ENCODE data around the gene CIC.
"Not testable (repeated sequence)": the region's sequence is repeated elsewhere in the genome, so short reads cannot be mapped to it uniquely, and the experiment has no call there.

CIC gene

DNA sequence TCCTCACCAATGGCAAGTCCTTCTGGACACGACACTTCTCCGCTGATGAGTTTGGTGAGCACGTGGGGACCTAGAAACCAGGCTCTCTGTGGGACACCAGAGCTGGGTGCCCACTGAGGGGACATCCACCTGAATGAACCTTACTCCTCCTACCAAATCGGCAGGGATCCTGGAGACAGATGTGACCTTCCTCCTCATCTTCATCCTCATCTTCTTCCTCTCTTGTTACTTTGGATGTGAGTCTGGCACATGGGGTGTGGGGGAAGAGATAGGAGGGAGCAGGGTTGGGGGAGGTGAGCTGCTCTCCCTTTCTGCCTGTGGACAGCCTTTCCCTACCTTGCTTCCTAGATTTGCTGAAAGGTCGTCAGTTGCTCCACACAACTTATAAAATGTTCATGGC is 46.0 kb downstream of the CIC start:
- DNase-seq: no peak

DNA sequence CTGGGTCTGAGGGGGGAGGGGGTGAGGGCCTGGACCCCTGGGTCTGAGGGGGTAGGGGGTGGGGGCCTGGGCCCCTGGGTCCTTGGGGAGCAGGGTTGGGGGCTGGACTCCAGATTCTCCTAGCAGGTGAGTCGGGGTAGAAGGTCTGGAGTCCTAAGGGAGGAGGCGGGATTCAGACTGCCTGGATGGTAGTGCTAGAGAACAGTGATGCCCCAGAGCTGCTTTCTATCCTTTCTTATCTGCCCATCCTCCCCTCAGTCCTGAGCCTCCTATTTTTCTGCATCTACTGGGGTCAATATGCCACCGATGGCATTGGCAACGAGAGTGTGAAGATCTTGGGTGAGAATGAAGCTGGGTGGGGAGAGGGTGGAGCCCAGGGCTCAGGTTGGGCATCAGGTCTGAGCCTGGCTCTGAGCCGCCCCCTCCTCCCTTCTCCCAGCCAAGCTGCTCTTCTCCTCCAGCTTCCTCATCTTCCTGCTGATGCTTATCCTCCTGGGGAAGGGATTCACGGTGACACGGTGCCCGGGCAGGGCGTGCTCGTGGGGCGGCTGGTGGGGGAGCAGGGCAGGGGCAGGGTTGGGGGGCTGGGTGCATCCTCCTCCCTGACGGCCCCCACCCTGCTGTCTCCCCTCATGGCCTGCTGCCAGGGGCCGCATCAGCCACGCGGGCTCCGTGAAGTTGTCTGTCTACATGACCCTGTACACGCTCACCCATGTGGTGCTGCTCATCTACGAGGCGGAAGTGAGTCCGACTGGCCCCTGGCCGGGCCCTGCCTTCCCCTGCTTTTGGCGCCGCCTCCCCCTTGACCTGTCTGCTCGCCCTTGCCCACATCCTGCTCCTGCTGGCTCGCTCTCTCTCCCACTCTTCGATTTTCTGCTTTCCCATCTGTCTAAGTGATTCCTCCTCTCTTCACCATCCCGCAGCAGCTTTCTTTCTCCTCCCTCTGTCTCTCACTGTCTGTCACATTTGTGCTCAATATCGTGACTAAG is 47.5 kb downstream of the CIC start:
- DNase-seq: no peak

DNA sequence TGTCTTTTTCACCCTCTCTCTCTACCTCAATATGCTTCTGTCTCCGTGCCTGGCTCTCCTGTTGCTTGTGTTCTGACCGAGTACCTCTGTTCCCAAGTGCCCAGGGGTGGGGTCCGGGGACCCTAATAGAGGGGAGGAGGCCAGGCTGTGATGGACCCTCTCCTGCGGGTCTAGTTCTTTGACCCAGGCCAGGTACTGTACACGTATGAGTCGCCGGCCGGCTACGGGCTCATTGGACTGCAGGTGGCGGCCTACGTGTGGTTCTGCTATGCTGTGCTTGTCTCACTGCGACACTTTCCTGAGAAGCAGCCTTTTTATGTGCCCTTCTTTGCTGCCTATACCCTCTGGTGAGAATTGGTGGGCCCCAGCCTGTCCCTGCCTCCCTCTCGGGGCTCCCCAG is 48.5 kb downstream of the CIC start:
- DNase-seq: no peak

DNA sequence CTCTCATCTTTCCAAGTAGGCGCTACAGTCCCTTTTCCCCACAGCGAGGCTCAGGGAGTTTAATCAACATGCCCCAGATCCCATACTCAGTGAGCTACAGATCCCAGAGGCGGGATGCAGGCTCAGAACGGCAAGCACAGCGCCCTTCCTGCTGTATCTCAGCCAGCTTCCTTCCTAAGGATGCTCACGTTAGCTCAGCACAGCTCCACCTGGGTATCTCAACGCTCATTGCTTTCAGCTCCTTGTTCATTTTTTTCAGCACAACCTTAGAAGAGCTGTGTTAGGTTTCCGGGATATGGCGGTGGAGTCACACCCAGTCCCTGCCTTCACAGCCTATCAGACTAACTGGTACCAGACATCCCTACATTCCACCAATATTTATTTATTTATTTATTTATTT is 53.3 kb downstream of the CIC start:
- no peak for DNase-seq

DNA sequence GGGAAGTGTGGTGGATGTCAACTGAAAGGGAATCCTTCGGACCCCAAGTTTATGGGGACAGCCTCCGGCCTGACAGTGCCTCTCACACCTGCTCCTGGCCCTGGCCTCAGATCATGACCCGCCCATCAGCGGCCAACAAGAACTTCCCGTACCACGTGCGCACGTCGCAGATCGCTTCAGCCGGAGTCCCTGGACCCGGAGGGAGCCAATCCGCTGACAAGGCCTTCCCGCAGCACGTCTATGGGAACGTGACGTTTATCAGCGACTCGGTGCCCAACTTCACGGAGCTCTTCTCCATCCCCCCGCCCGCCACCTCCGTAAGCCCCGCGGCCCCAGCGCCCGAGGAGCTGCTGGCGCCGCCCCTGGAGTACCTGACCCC is 54.4 kb downstream of the CIC start:
- DNase-seq: no peak

DNA sequence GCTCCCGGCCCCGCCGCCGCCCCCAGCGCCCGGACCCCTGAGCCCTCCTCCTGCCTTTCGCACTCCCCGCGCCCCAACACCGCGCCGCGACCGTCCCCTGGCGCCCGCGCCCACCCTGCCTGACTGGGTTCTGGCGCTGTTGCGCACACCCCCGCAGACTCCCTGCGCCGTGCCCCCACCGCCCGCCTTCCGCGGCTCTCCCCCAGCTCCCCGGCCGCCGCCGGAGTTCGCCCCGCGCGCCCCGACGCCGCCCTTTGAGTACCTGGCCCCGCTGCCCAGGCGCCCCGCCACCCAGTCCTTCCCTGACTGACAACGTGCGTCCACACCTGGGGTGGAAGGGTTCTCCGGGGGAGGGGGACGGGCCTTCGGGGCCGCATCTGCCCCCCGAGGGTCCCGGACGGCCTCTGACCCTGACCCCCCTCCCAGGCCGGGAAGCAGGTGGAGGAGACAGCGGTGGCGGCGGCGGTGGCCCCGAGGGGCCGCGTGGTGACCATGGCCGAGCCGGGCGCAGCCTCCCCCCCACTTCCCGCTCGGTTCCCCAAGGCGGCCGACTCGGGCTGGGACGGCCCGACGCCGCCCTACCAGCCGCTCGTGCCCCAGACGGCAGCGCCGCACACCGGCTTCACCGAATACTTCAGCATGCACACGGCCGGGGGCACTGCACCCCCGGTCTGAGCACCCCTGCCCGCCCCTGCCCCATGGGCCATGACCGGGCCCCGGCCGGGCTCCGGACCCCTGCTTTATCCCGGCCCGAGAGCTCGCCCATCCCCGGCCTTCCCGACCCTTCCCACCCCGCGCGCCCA is 55.0 kb downstream of the CIC start:
- peak in 3 of 6 experiments; percentile 9 to 30 (median 18) for DNase-seq

DNA sequence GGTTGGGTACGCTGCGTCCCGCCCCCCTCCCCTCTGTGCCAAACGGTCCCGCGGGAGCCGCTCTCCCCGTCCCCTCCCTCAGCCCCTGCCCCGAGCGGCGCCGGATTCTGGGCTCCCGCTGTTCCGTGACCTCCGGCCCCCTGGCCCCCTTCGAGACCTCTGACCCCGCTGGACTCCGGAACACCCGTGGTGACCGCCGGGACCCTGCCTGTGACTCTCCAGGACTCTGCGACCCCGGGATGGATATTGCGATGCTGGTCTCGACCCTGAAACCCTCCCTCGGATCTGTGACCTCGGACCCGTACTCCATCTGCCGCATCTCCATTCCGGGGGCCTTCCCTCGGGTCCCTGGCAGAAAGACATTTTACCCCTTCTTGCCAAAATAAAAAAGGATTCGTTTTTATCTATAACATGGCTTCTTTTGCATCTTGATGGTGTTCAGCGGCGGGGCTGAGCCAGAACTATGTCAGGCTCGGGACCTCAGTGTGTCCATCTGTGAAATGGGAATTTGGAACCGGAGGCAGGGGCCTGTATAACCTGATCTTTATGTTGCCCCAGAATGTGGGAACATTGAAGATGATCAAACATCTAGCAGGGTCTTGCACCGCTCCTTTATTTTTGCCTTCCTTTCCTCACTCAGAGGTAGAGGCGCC is 55.7 kb downstream of the CIC start:
- DNase-seq: no peak

DNA sequence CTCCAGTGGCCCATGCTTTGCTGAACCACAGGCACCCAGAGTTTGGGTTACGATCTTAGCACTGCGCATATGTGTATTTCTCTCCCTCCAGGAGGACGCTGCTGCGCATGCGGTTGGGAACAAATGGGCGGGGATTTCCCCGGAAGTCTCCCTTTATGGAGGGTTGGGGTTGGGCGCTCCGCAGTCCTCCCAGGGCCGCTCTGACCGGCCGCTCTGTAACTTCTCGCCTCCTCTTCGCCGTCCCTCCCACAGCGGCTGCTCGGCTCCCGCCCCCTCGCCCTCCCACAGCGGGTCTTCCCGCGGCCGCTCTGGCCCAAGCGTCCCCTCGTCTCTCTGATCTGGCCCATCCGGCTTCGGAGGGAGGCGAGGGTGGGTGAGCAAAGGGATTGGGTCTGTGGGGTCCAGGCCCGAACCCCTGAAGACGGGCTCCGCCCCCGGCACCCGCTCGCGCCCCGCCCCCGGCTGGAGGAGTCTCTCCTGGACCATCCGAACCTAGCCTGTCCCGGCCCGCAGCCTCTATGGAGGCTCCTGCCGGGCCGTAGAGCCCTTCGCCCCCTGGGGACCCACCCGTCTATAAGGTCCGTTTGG is 56.4 kb downstream of the CIC start, which contains the start of gene MEGF8:
TSS of gene MEGF8 (plus strand) at position 328 of the 588 bp plus-strand sequence. CDS start 609 bp downstream, outside the sequence.
- DNase-seq: peak; percentile 92 to 98 (median 96)

DNA sequence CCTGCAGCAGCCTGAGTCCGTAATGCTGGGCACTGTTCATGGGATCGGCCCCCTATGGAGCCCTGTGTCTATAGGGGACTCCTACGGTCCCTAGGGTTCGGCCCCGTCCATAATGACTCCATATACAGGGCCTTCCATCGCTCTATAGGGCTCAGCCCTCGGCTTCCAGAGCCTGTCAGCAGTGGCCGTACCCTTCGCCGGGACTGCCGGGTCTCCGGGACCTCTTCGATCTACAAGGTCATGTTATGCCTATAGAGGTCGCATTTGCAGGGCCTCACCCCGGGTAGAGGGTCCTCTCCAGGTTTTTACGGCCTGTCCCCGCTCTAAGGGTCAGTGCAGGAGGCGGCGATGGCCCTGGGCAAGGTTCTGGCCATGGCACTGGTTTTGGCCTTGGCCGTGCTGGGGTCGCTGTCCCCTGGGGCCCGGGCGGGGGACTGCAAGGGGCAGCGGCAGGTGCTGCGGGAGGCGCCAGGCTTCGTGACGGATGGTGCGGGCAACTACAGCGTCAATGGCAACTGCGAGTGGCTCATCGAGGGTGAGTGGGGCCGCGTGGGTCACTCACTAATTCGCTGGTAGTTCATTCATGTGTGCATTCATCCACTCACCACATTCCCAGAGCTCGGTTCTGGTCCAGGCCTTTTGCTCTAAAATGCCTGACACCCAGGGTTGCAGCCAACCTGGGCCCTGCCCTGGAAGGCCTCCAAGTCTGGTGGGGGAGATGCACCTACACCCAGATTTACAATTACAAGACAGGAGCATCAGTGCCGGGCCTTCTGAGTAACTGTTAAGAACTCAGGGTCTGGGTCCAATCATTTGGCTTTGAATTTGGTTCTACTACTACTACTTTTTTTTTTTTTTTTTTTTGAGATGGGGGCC is 57.1 kb downstream of the CIC start:
- peak in 5 of 6 experiments; percentile 16 to 57 (median 48) for DNase-seq

DNA sequence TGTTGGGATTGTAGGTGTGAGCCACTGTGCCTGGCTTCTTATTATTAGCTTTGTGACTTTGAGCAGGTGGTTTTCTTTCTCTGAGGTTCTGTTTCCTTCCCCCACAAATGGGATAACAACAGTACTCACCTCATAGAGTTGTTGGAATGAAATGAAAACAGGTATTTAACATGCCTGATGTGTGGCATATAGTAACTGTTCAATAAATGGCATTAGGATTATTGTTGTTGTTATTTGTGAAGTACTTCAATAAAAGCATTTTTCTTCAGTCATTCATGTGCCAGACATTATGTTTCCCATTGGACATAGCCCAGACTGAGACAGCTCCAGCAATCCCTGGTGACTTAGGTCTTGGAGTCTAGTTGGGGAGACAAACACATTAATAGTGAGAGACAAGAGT is 57.9 kb downstream of the CIC start:
- no peak for DNase-seq

DNA sequence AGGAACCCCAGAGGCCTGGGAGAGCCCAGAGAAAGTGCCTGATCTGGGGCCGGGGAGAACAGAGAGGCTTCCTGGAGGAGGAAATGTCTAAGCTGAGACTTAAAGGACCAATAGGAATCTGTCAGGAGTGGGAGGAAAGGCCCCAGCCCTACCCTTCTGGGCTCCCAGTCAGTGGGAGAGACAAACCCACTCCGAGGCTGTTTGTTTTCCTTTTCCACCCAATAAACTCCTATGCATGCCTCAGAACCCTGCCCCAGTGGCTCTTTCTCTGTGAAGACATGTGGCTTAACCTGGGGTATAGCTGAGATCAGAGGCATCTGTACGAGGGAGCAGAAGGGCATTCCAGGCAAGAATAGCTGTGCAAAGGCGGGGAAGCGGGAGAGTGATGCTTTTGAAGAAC is 58.3 kb downstream of the CIC start:
- DNase-seq: no peak

DNA sequence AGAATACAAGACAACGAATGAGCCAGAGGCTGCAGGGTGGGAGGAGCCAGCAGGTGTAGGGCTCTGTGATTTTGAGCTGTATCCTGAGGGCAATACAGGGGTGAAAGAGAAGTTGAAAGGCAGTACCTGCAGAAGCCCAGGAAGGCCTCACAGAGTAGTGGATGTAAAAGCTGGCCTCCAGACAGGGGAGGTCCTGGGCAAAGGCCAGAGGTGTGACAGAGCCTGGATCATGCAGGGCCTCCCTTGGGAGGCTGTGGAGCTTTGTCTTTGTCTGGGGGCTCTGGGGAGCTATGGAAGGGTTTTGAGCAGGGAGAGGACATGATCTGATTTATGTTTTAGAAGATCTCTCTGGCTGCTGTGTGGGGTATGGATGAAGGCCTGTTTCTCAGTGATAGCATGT is 59.1 kb downstream of the CIC start:
- DNase-seq: no peak

DNA sequence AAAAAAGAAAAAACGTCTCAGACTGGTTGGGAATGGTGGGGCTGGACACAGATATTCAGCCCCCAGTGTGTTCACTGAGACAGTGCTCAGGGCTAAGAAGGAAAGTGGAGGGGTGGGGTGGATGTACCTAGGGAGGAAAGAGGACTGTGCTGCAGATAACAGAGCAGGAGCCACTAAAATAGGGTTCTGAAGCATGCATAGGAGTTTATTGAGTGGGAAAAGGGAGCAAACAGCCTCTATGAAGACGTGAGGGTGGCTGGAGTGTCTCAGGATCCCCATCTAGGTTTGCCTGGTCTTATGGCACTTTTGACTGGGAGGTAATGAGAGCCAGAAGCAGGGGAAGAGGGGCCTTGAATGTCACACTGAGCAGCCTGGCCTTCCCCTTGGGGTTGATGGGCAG is 59.8 kb downstream of the CIC start:
- no peak for DNase-seq

DNA sequence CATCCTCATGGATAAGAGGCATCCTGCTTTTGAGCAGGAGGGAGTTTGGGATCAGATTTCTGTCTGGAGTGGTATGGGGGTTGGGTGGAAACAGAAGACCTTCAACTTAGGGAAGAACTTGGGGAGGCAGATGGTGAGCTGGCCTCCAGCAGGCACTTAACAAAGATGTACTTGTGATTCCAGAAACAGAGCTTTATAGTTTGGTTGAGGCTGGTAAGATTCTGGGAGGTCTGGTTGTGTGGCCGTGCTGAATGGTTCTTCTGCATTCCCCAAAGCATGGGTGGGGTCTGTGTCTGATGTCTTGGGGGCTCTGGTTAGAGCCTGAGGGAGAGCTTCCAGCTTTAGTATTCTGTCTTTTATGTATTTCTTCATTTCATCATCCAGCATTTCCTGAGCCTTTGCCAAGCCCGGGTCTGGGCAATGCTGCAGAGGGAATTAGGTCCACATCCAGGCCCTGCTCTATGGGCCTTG is 61.2 kb downstream of the CIC start:
- DNase-seq: no peak

DNA sequence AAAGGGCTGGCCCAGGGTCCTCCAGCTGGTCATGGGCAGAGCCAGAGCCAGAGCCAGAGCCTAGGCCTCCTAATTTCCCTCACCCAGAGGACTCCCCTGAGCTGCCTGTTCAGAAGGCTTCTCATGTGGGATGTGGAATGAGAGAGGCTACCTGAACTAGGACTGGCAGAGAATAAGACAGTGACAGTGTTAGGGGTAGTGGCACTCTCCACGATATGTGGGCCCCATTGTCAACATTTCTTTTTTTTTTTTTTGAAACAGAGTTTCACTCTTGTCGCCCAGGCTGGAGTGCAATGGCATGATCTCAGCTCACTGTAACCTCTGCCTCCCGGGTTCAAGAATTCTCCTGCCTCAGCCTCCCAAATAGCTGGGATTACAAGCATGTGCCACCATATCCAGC is 62.3 kb downstream of the CIC start:
- DNase-seq: not testable (repeated sequence)

DNA sequence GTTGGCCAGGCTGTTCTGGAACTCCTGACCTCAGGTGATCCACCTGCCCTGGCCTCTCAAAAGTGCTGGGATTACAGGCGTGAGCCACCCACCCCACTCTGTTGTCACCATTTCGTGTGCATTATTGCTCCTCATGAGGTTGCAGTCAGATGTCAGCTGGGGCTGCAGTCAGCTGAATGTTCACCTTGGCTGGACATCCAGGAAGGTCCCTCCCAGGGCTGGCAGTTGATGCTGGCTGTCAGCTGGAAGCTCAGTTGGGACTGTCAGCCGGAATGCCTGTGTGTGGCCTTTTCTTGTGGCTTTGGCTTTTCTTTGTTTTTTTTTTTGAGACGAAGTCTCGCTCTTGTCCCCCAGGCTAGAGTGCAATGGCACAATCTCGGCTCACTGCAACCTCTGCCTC is 63.0 kb downstream of the CIC start:
- no peak for DNase-seq

DNA sequence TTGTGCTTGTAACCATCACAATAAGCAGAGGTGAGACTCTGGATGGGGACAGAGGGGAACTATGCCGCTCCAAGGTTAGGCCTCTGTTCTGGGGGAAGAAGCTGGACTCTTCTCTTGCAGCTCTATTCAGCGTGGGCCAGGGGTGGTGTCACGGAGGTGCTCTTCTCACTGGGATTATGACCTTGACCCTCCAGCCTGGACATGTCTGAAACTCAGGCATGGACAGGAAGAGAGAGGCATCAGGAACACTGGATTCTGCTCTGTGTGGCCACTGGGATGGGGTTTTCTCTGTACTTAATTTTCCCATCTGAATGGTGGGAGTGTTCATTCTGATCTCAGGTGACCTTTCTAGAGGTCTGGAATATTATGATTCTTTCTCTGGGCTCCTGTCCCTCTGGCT is 64.0 kb downstream of the CIC start:
- DNase-seq: no peak

DNA sequence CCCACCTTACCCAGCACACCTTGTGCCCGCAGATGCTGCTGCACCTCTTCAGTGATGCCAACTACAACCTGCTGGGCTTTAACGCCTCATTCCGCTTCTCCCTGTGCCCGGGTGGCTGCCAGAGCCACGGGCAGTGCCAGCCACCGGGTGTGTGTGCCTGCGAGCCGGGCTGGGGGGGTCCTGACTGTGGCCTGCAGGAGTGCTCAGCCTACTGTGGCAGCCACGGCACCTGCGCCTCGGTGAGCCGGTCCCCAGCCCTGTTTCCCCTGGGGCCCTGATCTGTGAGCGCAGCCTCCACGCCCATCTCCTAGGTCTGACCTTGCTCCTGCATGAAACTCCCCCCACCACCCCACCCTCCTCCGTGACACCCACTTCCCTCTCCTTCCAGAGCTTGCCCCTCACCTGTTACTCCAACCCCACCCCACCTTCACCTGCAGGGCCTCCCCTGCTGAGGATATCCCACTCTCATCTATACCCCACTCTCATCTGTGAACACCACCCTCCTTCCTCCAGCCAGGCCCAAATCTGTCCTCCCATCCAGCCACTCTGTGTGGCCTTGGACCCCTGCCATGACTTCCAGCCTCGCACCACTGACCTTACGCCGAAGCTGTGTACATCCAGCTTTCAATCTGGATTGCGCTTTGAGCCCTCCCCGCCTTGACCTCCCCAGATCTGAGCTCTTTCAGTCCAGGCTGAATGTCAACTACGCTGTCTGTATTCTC is 65.1 kb downstream of the CIC start:
- DNase-seq: no peak

DNA sequence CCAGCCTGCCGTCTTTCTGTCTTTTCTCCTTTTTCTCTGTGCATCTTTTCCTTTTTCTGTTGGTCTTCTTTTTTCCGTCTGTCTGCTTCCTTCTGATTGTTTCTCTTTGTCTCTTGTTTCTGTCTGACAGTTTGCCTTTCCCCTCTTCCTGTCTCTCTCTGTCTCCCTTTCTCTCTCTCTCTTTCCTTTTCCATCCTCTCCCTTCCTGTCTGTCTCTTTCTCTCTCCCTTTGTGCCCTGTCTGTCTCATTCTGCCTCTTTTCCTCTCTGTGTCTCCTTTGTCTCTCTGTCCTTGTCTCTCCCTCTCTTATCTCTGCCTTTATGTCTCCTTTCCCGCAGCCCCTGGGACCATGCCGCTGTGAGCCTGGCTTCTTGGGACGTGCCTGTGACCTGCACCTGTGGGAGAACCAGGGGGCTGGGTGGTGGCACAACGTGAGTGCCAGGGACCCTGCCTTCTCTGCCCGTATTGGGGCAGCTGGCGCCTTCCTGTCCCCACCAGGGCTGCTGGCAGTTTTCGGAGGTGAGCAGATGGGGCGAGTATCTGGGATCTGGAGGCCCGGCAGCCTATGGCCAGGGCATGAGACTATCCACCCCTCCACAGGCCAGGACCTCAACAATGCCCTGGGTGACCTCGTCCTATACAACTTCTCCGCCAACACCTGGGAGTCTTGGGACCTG is 65.8 kb downstream of the CIC start:
- no peak for DNase-seq

DNA sequence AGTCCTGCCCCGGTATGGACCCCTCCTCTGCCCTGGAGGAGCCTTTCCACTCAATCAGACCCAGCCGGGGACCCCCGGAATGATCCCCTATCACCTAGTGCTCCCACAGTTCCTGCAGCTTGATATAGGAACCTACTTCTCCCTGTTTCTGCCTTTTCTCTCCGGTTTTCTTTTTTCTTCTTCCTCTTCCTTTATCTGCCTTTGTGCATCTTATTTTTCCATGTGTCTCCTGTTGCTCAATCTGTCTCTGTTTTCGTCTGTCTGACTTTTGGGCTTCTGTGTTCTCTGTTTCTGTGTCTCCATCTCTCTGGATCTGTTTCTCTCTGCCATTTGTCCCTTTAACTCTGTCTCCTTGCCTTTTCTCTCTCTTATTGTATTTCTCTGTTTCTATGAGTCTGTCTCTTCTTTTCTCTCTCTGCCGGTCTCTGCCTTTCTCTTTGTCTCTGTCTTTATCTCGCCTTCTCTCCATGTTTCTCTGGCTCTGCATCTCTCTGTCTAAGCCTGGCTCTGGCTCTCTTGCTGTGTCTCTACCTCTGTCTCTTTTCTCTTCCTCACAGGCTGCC is 66.4 kb downstream of the CIC start:
- DNase-seq: no peak

All from stimulated activated naive CD4-positive, alpha-beta T cell (primary cell).